Spinal cord (tissue), 10 donors: ENCODE data around the gene DVL1. TPM values are rescaled to one million over a fixed set of nuclear protein-coding genes. Genes with fewer than 3 reads are reported as not detected.
A peak's percentile ranks its signal among the peaks of the same experiment; 100 is the strongest.
"Not testable (repeated sequence)": the region's sequence is repeated elsewhere in the genome, so short reads cannot be mapped to it uniquely, and the experiment has no call there.

Experiments used
- DNase-seq, 6 donors: peaks; one replicate each; pipeline versions ENCODE4 v3.0.0 to v3.0.0-alpha.2; 2013 to 2015; ENCODE audit warnings: low spot score in 6 of 6, low read depth in 4 of 6
- H3K27ac ChIP-seq: one replicate; pipeline ENCODE4 v1.5.1; 2013; ENCODE audit warnings: low read depth, low read length, control low read depth
- H3K27me3 ChIP-seq: one replicate; pipeline ENCODE4 v1.6.1; 2013; ENCODE audit warnings: low read length; ENCODE audit not compliant: control insufficient read depth, insufficient read depth
- H3K36me3 ChIP-seq: one replicate; pipeline ENCODE4 v1.6.1; 2013; ENCODE audit warnings: low read length; ENCODE audit not compliant: control insufficient read depth, insufficient read depth
- H3K4me1 ChIP-seq: one replicate; pipeline ENCODE4 v1.6.1; 2013; ENCODE audit warnings: low read length; ENCODE audit not compliant: control insufficient read depth, insufficient read depth
- H3K4me3 ChIP-seq: one replicate; pipeline ENCODE4 v1.5.1; 2013; ENCODE audit warnings: low read depth, low read length, control low read depth
- H3K9me3 ChIP-seq: one replicate; pipeline ENCODE4 v1.6.1; 2013; ENCODE audit warnings: low read length; ENCODE audit not compliant: control insufficient read depth, insufficient read depth
- WGBS: methylation state at CpG from one replicate; pipeline ENCODE4 v1.1.5; 2013; ENCODE audit warnings: missing lambda C conversion rate; ENCODE audit not compliant: insufficient coverage; 5-methylcytosine and 5-hydroxymethylcytosine counted together
- polyA plus RNA-seq, 2 donors: library from polyadenylated mRNA; unstranded; fragments of 120-200 nt; gene quantifications; one replicate each; pipeline ENCODE4 v1.2.1, GENCODE V29; 2013; ENCODE audit not compliant: insufficient read length in 2 of 2
- total RNA-seq, 2 donors: library from RNA; depleted of rRNA in 1 of 2; stranded (reverse); fragments of 120-200 nt in 1 of 2; fragments of >200 nt in 1 of 2; gene quantifications; one replicate each; pipeline versions ENCODE4 v1.2.3 to v1.2.4, GENCODE V29; 2013 to 2014
- donor health status: healthy.

DVL1 gene
- total and polyA plus RNA-seq, 4 donors: 35.7 to 87.1 (median 75.7) TPM

DNA sequence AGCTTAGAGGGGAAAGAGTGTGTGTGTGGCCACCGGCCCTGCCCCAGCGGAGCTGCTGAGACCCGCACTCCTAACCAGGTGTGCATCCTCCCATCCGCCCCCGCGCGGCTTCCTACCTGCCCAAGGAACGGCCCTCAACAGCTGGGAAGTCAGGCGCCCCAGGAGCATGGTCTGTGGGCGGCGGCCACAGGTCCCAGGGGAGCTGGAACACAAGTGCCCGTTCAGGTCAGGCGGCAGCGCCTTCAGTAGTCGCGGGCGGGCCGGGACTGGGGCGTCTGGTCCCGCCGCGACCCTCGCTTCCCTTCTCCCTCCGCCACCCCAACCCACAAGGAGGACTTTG, 25.3 kb upstream of the DVL1 start:
- peak overlapping the region; percentile 88 for H3K27ac ChIP-seq
- H3K4me1 ChIP-seq: peaks cover 41% of the 10 kb centered on the region
- 0% methylated on average over 24 of the region's 24 CpGs for WGBS
- H3K4me3 ChIP-seq: peak overlapping the region; percentile 85
- DNase-seq: no peak
- no peaks in the 10 kb centered on the region for H3K27me3 ChIP-seq
- peaks cover 54% of the 10 kb centered on the region for H3K36me3 ChIP-seq
- no peaks in the 10 kb centered on the region for H3K9me3 ChIP-seq

DNA sequence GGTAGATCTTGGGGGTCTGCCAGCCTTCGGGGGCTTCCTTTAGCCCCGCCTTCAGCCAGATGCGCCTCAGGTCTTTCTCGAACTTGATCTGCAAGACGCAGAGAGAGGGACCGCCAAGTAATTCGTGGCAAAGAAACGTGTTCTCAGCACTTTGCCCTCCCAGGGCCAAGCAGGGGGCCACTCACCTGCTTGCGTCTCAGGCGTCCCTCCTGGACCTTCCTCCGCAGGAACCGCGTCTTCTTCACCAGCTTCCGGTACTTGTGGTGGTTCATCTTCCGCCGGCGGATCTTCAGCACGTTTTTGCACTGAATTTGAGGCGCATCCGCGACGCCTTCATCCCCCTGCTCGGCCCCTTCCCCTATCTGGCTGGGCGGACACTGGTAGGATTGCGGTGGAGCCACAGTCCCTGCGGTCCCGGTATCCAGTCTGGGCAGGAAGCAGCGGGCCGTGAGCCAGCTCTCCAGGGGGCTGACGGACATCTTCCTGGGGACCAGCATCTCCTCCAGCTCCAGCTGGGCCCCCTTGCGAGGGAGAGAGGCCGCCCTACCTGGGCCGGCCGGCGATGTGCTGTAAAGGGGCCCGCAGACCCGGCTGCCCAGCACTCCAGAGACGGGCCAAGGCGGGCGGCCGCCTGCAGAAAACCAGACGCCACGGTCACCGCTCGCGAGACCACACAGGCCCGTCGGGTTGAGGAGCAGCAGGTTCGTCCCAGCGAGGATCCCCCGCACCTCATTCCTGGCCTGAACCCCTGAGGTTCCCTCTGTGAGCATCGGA, 24.8 kb upstream of the DVL1 start:
- H3K36me3 ChIP-seq: peaks cover 54% of the 10 kb centered on the region
- H3K27me3 ChIP-seq: no peaks in the 10 kb centered on the region
- no peak overlapping the region for H3K27ac ChIP-seq
- 50% methylated on average over 49 of the region's 52 CpGs for whole genome bisulfite sequencing
- peaks cover 41% of the 10 kb centered on the region for H3K4me1 ChIP-seq
- no peaks in the 10 kb centered on the region for H3K9me3 ChIP-seq
- H3K4me3 ChIP-seq: peak overlapping the region; percentile 85
- DNase-seq: no peak

DNA sequence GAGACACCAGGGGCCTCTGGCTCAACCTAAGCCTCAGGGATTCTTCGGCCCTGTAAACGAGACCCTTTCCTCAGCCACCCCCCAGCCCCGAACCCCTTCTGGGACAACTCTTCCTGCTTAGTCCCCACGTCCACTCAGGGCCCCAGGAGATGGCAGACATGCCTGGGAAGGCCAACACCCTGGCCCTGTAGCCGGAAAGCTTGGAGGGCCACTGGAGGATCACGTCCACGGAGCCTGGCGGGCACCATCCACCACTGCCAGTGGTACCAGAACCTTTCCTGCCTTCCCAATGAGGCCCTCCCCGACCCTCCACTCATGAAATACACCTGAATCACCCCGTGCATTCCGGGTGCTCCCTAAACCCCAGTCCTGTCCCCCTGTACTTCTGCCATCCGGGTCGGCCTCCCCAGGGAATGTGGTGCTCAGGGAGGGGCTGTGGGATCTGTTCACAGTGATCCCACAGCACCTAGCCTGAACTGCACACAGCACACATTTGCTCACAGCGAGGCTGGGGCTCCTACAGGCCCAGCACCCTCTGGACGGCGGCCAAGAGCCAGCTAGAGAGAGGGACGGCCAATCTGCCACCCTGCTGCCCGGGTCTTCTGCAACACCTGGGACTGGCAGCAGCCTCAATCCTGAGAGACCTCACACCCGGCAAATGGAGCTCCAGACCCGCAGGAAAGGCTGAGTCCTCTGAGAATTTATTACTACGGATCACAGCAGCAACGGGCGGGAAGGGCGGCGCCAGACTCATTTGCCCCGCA, 24.0 kb upstream of the DVL1 start:
- DNase-seq: no peak
- WGBS: 94% methylated on average over 25 of the region's 26 CpGs
- H3K4me1 ChIP-seq: peaks cover 41% of the 10 kb centered on the region
- no peak overlapping the region for H3K4me3 ChIP-seq
- no peaks in the 10 kb centered on the region for H3K27me3 ChIP-seq
- no peaks in the 10 kb centered on the region for H3K9me3 ChIP-seq
- no peak overlapping the region for H3K27ac ChIP-seq
- peaks cover 54% of the 10 kb centered on the region for H3K36me3 ChIP-seq

DNA sequence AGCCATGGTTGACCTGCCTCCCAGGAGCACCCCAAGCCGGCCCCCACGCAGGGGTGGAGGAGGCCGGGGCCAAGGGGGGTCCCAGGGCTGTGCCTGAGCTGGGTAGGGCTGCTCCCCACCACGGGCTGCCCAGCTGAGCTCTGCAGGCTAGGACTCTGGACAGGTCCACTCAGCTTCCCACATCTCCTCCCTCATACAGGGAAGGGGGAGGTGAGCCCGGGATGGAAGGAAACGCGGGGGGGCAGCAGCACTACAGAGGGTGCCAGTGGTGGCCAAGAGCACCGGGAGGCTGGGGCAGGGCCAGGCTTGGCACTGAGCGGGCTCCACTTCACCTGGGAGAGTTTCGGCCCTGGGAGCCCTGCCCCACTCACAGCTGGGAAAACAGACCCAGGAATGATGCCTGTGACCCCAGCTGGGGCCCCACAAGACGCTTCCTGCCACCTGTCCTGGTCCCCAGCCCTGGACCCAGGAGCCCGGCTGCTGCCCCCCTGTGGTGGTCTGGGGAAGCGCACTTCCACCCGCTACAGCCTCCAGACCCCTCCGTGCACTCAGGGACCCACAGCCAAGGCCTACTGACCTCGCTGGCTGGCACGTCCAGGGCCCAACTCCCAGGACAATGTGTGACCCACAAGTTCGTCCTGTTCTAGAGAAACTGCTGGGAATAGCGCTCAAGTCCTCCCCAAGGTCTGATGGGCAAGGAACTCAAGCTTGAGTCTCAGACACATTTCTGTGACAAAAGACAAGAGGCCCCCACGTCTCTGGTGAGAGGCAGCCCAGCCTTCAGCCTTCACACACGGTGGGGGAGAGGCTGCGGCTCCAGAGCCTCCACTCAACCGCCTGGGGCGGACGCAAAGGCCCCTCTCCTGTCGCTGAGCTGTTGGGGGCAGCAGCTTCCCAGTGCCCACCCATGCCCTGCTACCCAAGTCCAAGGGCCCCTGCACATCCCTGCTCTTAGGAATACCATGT, 22.8 kb upstream of the DVL1 start:
- WGBS: 42% methylated on average over 25 of the region's 26 CpGs
- Histone ChIP-seq H3K36me3 (peaks cover 52% of the 10 kb centered on the region), H3K4me3 (no peak overlapping the region), H3K4me1 (peaks cover 41% of the 10 kb centered on the region), H3K27ac (no peak overlapping the region), H3K9me3 (no peaks in the 10 kb centered on the region), H3K27me3 (no peaks in the 10 kb centered on the region)
- DNase-seq: peak in 2 of 6 donors; percentile 41 to 63

DNA sequence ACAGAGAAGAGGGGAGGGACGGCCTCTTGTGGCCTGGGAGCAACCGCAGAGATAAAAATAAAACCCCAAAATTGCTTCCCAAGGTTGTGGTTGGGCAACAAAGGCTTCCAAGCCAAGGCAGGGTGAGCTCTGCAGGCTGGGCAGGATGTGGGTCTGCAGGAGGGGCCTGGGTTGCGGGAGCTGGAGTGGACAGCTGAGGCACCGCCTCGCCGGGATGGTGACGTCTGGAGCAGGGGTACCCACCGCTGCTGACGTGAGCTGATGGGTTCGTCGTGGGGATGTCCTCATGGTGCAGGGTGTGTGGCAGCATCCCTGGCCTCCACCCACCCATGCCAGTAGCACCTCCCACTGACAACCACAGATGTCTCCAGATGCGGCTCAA, 22.1 kb upstream of the DVL1 start:
- no peak for DNase-seq
- peaks cover 47% of the 10 kb centered on the region for H3K36me3 ChIP-seq
- WGBS: 77% methylated on average over 10 of the region's 12 CpGs
- H3K27ac ChIP-seq: no peak overlapping the region
- H3K4me3 ChIP-seq: no peak overlapping the region
- peaks cover 39% of the 10 kb centered on the region for H3K4me1 ChIP-seq
- H3K9me3 ChIP-seq: no peaks in the 10 kb centered on the region
- no peaks in the 10 kb centered on the region for H3K27me3 ChIP-seq

DNA sequence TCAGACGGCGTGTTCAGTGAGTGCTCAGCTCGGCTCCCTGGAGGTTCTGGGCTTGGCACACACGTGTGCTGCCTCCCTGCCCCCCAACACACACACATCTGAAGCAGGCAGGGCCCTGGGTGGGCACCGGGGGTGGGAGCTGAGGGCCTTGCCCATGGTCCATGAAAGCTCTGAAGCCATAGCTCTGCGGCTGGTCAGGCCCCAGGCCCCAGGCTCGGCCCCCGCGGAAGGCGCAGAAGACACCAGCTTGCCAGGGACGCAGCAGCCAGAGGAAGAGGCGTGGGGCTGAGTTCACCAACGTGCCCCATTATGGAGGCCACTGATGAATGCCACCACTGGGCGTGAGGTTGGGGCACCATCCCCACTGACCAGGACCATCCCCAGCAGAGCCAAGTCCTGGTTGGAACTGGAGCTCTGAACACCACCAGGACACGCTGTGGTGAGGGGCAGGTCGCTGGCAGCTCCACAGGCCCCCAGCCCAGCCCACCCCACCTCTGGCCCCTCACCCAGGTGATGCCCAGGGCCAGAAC, 21.6 kb upstream of the DVL1 start:
- Histone ChIP-seq H3K4me3 (no peak overlapping the region), H3K4me1 (peaks cover 34% of the 10 kb centered on the region), H3K9me3 (no peaks in the 10 kb centered on the region), H3K36me3 (peaks cover 44% of the 10 kb centered on the region), H3K27me3 (no peaks in the 10 kb centered on the region), H3K27ac (no peak overlapping the region)
- WGBS: 93% methylated on average over 15 of the region's 16 CpGs
- no peak for DNase-seq

DNA sequence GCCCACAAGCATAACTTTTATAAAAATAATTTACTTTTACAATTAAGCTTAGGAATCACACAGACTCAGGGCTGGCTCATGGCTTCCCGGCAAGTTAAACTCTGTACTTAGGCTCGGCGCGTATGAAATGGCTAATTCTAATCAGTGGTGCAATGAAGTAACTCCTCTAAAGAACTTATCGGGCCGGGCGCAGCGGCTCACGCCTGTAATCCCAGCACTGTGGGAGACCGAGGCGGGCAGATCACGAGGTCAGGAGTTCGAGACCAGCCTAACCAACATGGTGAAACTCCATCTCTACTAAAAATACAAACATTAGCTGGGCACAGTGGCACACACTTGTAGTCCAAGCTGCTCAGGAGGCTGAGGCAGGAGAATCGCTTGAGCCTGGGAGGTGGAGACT, 20.9 kb upstream of the DVL1 start:
- not testable (repeated sequence) for H3K27me3 ChIP-seq, H3K4me3 ChIP-seq, DNase-seq, H3K9me3 ChIP-seq, H3K27ac ChIP-seq
- H3K4me1 ChIP-seq: peaks cover 31% of the 10 kb centered on the region
- H3K36me3 ChIP-seq: peaks cover 44% of the 10 kb centered on the region
- 98% methylated on average over 14 of the region's 14 CpGs for WGBS

DNA sequence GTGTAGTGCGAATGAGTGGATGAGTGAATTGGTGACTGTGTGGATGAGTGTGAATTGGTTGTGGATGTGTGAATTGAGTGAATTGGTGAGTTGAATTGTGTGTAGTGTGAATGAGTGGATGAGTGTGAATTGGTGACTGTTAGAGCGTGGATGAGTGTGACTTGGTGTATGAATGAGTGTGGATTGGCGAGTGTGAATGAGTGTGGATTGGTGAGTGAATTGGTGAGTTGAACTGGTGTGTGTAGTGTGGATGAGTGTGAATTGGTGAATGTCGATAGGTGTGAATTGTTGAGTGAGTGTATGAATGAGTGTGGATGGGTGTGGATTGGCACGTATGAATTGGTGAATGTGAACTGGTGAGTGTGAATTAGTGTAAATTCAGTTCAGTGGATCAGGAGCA, 18.1 kb upstream of the DVL1 start:
- DNase-seq: no peak
- no peak overlapping the region for H3K27ac ChIP-seq
- H3K4me1 ChIP-seq: peaks cover 10% of the 10 kb centered on the region
- H3K9me3 ChIP-seq: no peaks in the 10 kb centered on the region
- peaks cover 20% of the 10 kb centered on the region for H3K36me3 ChIP-seq
- H3K4me3 ChIP-seq: no peak overlapping the region
- H3K27me3 ChIP-seq: no peaks in the 10 kb centered on the region
- WGBS: 96% methylated on average over 5 of the region's 5 CpGs

DNA sequence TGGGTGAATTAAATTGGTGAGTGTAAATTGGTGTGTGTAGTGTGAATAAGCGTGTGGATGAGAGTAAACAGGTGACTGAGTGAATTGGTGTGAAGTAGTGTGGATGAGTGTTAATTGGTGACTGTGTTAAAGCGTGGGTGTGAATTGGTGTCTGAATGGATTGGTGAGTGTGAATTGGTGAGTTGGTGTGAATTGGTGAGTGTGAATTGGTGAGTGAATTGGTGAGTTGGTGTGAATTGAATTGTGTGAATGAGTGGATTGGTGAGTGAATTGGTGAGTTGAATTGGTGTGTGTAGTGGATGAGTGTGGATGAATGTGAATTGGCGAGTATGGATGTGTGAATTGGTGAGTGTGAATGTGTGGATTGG, 17.5 kb upstream of the DVL1 start:
- no peak overlapping the region for H3K4me3 ChIP-seq
- H3K9me3 ChIP-seq: no peaks in the 10 kb centered on the region
- DNase-seq: no peak
- 93% methylated on average over 3 of the region's 3 CpGs for WGBS
- peaks cover 14% of the 10 kb centered on the region for H3K36me3 ChIP-seq
- peaks cover 10% of the 10 kb centered on the region for H3K4me1 ChIP-seq
- no peaks in the 10 kb centered on the region for H3K27me3 ChIP-seq
- no peak overlapping the region for H3K27ac ChIP-seq
